ENCODE data around the gene LBX2. TPM values are rescaled to one million over a fixed set of nuclear protein-coding genes. Genes with fewer than 3 reads are reported as not detected.

Gene LBX2
- total and polyA plus RNA-seq, 9 of the 15 experiments (the other 6 are each of a cell fraction or from before 2014, with no cell fraction given), result 0.39 to 6.2 (median 1.8) TPM; not detected in 1

DNA sequence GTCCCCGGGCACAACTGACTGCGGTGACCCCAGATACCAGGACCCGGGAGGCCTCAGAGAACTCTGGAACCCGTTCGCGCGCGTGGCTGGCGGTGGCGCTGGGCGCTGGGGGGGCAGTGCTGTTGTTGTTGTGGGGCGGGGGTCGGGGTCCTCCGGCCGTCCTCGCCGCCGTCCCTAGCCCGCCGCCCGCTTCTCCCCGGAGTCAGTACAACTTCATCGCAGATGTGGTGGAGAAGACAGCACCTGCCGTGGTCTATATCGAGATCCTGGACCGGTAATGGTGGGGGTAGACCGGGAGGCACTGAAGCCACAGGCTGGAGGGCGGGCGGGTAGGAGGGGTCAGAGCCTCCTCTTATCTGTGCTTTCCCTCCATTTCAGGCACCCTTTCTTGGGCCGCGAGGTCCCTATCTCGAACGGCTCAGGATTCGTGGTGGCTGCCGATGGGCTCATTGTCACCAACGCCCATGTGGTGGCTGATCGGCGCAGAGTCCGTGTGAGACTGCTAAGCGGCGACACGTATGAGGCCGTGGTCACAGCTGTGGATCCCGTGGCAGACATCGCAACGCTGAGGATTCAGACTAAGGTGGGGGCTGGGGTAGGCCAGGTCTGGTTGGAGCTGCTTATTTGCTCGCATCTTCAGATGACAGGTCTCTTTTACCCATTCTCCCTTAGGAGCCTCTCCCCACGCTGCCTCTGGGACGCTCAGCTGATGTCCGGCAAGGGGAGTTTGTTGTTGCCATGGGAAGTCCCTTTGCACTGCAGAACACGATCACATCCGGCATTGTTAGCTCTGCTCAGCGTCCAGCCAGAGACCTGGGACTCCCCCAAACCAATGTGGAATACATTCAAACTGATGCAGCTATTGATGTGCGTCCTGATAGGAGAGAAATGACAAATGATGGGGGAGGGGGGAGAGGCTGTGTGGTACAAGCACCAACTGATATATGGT is 31.1 kb upstream of the LBX2 start (continued):
- TF ChIP-seq, protein P1, sequence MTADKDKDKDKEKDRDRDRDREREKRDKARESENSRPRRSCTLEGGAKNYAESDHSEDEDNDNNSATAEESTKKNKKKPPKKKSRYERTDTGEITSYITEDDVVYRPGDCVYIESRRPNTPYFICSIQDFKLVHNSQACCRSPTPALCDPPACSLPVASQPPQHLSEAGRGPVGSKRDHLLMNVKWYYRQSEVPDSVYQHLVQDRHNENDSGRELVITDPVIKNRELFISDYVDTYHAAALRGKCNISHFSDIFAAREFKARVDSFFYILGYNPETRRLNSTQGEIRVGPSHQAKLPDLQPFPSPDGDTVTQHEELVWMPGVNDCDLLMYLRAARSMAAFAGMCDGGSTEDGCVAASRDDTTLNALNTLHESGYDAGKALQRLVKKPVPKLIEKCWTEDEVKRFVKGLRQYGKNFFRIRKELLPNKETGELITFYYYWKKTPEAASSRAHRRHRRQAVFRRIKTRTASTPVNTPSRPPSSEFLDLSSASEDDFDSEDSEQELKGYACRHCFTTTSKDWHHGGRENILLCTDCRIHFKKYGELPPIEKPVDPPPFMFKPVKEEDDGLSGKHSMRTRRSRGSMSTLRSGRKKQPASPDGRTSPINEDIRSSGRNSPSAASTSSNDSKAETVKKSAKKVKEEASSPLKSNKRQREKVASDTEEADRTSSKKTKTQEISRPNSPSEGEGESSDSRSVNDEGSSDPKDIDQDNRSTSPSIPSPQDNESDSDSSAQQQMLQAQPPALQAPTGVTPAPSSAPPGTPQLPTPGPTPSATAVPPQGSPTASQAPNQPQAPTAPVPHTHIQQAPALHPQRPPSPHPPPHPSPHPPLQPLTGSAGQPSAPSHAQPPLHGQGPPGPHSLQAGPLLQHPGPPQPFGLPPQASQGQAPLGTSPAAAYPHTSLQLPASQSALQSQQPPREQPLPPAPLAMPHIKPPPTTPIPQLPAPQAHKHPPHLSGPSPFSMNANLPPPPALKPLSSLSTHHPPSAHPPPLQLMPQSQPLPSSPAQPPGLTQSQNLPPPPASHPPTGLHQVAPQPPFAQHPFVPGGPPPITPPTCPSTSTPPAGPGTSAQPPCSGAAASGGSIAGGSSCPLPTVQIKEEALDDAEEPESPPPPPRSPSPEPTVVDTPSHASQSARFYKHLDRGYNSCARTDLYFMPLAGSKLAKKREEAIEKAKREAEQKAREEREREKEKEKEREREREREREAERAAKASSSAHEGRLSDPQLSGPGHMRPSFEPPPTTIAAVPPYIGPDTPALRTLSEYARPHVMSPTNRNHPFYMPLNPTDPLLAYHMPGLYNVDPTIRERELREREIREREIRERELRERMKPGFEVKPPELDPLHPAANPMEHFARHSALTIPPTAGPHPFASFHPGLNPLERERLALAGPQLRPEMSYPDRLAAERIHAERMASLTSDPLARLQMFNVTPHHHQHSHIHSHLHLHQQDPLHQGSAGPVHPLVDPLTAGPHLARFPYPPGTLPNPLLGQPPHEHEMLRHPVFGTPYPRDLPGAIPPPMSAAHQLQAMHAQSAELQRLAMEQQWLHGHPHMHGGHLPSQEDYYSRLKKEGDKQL (CRISPR knock-in tag; IDR thresholded peaks at IDR 0.05; ENCODE audit: borderline replicate concordance), result no peak
- TF ChIP-seq TAF9B (IDR thresholded peaks at IDR 0.05; ENCODE audit: partially characterized antibody) (no peak), STAT5A (IDR thresholded peaks at IDR 0.05; ENCODE audit: borderline replicate concordance, low read length) (peak; percentile 79; the same call in 1 of the 2 replicates), POLR2AphosphoS5 (IDR thresholded peaks at IDR 0.05; ENCODE audit: control insufficient read depth, insufficient read depth, low read depth, low read length) (peak; percentile 87; the same call in 1 of the 2 replicates), ZNF695 (CRISPR knock-in tag; IDR thresholded peaks at IDR 0.05) (no peak), ZNF644 (tag; IDR thresholded peaks at IDR 0.05; ENCODE audit: low read depth) (no peak), HDAC1 (IDR thresholded peaks at IDR 0.05) (peak in 1 of 2 experiments; percentile 79; a peak in 2 of 4 replicates), SRSF3 (IDR thresholded peaks at IDR 0.05; ENCODE audit: insufficient read depth, low read length) (0 out of 2 replicates have a peak, but pooled peaks have one; percentile 49), NUFIP1 (IDR thresholded peaks at IDR 0.05; ENCODE audit: partially characterized antibody) (no peak), TCF7 (IDR thresholded peaks at IDR 0.05; ENCODE audit: borderline replicate concordance) (no peak), IRF2 (CRISPR knock-in tag; IDR thresholded peaks at IDR 0.05) (no peak), SMAD4 (CRISPR knock-in tag; conservative IDR thresholded peaks at IDR 0.05) (peak; percentile 73)
- TF ChIP-seq, protein P2, sequence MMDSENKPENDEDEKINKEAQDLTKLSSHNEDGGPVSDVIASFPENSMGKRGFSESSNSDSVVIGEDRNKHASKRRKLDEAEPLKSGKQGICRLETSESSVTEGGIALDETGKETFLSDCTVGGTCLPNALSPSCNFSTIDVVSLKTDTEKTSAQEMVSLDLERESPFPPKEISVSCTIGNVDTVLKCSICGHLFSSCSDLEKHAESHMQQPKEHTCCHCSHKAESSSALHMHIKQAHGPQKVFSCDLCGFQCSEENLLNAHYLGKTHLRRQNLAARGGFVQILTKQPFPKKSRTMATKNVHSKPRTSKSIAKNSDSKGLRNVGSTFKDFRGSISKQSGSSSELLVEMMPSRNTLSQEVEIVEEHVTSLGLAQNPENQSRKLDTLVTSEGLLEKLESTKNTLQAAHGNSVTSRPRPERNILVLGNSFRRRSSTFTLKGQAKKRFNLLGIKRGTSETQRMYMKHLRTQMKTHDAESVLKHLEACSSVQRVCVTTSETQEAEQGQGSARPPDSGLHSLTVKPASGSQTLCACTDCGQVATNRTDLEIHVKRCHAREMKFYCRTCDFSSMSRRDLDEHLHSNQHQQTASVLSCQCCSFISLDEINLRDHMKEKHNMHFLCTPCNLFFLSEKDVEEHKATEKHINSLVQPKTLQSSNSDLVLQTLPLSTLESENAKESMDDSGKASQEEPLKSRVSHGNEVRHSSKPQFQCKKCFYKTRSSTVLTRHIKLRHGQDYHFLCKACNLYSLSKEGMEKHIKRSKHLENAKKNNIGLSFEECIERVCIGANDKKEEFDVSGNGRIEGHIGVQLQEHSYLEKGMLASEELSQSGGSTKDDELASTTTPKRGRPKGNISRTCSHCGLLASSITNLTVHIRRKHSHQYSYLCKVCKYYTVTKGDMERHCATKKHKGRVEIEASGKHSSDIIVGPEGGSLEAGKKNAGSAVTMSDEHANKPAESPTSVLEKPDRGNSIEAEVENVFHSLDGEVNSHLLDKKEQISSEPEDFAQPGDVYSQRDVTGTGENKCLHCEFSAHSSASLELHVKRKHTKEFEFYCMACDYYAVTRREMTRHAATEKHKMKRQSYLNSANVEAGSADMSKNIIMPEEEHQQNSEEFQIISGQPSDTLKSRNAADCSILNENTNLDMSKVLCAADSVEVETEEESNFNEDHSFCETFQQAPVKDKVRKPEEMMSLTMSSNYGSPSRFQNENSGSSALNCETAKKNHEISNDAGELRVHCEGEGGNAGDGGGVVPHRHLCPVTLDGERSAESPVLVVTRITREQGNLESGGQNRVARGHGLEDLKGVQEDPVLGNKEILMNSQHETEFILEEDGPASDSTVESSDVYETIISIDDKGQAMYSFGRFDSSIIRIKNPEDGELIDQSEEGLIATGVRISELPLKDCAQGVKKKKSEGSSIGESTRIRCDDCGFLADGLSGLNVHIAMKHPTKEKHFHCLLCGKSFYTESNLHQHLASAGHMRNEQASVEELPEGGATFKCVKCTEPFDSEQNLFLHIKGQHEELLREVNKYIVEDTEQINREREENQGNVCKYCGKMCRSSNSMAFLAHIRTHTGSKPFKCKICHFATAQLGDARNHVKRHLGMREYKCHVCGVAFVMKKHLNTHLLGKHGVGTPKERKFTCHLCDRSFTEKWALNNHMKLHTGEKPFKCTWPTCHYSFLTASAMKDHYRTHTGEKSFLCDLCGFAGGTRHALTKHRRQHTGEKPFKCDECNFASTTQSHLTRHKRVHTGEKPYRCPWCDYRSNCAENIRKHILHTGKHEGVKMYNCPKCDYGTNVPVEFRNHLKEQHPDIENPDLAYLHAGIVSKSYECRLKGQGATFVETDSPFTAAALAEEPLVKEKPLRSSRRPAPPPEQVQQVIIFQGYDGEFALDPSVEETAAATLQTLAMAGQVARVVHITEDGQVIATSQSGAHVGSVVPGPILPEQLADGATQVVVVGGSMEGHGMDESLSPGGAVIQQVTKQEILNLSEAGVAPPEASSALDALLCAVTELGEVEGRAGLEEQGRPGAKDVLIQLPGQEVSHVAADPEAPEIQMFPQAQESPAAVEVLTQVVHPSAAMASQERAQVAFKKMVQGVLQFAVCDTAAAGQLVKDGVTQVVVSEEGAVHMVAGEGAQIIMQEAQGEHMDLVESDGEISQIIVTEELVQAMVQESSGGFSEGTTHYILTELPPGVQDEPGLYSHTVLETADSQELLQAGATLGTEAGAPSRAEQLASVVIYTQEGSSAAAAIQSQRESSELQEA (IDR thresholded peaks at IDR 0.05; ENCODE audit: low read depth), result no peak

Measured in K562 (cell line).